SKM-1 treated with dmso at 0.1 percent for 144 hours (cell line): ENCODE data around the gene RBM22.
A peak's percentile ranks its signal among the peaks of the same experiment; 100 is the strongest.

ENCODE experiments used
- DNase-seq: peaks from one replicate; lab custom pipeline; 2025; ENCODE audit not compliant: unreplicated experiment; lab: John Stamatoyannopoulos, UW

Gene RBM22

DNA sequence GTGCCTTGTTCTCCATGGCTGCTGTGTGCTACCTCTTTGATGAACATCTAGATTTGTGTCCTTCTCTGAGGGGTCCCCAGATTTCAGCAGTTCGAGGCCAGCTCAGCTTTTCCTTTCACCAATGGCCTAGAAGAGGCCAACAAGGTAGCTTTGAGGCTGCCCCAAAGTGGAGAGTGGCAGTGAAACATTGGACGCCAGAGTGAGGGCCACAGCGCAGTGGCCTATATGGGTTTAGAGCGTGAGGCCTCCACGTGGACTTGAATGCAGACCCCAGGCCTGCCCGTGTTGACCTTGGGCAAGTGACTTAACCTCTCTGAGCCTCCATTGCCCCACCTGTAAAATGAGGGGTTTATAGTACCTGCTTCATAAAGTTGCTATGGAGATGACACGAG, 28.0 kb downstream of the RBM22 start:
- DNase-seq, result no peak

DNA sequence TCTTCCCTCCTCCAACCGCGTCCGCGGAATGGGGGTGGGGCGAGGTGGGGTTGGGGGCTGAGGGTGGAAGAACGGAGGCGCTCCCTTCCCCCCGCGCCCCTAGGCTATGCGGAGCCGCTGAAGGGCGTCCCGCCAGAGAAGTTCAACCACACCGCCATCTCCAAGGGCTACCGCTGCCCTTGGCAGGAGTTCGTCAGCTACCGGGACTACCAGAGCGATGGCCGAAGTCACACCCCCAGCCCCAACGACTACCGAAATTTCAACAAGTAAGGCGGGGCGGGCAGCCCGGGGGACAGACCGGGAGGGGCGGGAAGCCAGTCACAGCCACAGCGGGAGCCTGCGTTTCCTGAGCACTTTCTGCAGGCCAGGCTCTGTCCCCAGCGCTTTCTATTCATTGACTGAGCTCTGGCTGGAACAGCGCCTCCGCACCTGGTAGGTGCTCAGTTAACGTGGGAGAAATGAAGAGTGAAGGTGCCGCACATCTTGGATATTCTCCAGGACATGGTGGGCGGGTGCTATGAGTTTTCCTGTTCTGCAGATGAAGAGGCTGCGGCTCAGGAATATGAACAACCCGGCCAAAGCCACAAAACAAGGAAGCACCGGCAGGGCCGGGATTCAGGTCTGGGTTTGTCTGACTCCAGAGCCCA, 28.5 kb downstream of the RBM22 start:
- DNase-seq, result peak; percentile 6

DNA sequence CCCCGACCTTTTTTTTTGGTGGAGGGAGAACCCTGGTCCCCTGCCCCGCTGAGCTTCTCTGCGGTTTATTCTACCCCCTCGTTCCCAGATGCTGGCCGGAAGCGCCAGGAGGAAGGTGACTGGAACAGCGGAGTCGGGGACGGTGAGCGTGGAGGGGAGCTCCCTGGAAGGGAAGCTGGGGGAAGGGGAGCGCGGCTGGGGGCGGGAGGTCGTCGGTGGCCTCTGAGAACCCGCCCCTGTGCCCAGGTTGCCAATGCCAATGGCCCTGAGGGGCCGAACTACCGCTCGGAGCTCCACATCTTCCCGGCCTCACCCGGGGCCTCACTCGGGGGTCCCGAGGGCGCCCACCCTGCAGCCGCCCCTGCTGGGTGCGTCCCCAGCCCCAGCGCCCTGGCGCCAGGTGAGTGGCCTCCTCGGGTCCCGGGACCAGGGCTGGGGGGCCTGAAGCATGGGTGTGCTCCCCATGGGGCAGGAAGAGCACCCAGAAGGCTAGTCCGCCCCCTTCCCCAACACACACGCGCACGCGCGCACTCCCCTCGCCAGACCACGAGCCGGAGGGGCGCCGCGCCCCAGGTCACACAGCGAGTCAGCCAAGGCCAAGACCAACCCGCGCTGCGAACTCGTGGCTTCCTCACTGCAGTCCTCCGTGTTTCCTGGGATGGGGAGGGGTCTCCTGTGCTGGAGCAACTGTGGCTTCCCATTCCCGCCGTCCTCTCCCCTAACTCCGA, 29.2 kb downstream of the RBM22 start:
- no peak for DNase-seq

DNA sequence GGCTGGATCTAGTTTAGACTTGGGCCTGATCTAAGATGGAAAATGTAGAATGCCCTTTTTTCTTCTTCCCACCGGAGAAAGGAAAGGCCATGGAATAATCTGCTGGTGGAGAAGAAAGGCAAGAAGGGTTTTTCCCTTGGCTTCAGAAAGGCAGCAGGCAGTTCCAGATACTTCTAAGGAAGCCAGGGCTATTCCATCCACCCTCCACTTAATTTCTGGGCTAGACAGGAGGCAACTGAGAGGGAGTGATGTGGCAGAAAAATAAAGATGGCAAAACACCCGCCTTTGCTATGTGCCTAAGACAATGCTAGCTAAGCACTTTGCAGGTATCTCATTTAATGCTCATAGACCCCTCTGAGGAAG, 29.9 kb downstream of the RBM22 start:
- DNase-seq, result no peak

DNA sequence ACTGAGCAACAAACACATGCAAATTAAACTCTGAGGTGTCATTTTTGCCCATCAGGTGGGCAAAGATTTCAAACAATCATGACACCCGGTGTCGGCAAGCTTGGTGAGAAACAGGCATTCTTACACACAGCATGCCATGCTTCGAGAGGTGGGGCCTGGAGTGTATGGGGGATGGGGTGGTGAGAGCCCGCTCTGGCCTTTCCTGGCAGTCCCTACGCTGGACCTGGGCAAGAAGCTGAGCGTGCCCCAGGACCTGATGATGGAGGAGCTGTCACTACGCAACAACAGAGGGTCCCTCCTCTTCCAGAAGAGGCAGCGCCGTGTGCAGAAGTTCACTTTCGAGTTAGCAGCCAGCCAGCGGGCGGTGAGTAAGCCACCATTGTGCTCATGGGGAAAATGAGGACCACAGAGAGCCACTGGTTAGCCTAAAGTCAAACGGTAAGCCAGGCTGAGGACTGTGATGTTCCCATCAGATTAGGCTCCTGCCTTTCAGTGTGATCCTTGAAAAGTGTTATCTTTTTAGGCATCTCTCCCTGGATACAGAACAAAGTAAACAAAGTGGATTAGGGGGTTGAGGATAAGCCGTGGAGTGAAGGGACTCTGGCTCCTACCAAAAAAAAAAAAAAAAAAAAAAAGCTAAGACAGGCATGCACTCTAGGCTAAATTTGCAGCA, 30.5 kb downstream of the RBM22 start:
- no peak for DNase-seq

DNA sequence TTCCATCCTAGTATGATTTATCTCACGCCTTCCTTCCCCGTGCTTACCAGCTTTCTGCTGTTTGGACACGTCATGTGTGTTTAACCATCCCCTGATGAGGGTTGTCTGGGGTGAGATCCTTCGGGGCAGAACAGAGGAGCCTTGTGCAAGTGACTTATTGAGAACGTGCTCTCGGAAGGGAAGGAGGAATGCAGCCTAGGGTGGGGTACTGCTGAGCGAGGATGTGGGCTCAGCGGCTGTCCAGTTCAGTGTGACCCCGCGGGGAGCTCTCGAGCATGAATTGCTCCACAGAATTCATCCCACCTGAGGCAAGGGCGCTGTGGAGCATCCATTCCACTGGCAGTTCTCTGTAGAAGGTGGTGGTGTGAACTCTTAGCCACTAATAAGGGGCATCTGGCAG, 35.8 kb downstream of the RBM22 start:
- DNase-seq, result no peak

DNA sequence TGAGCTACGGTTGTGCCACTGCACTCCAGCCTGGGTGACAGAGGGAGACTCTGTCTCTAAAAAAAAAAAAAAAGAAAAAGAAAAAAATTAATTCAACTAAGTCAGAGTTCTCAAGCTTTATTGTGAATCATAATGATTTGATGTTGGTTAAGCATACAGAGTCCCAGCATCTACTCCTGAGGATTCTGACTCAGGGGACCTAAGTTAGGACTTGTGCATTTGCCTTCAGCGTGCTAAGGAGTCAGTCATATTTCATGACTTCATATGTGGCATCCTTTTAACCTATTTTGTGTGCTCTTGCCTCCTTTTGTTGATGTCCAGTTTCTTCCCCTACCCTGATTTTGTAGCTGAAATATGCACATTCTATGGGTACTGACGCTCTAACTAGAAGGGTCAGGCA, 36.9 kb downstream of the RBM22 start:
- no peak for DNase-seq

DNA sequence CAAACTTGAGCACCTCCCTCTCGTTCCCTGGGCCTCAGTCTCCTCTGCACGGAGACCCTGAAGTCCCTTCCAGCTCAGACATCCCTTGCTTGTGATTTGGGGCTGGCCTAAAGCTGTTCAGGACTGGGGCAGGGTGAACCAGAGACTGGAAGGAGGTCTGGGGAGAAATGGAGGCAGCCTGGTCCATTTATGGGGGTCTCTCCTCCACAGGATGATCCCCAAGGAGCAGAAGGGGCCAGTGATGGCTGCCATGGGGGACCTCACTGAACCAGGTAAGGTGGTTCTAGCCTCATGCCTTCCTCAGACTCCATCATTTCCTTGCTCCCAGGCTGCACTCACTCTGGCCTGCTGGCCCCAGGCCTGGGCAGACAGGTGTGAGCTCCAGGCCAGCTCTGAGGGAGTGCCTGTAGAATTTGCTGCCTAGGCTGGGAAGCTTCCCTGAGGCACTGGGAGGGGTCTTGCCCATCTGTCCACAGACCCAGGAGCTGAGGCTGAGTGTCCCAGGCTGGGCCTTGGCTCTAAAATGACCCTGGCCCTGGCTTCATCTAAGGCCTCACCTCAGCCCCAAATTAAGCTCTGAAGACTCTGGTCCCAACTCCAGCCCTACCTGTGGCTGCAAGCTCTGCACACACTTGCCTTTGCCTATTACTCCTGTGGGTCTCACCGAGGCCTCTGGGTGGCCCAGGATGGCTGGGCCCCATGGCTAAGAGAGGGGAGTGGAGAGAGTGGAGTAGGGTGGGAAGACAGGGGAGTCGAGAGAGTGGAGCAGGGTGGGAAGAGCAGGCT, 37.9 kb downstream of the RBM22 start:
- DNase-seq, result no peak

DNA sequence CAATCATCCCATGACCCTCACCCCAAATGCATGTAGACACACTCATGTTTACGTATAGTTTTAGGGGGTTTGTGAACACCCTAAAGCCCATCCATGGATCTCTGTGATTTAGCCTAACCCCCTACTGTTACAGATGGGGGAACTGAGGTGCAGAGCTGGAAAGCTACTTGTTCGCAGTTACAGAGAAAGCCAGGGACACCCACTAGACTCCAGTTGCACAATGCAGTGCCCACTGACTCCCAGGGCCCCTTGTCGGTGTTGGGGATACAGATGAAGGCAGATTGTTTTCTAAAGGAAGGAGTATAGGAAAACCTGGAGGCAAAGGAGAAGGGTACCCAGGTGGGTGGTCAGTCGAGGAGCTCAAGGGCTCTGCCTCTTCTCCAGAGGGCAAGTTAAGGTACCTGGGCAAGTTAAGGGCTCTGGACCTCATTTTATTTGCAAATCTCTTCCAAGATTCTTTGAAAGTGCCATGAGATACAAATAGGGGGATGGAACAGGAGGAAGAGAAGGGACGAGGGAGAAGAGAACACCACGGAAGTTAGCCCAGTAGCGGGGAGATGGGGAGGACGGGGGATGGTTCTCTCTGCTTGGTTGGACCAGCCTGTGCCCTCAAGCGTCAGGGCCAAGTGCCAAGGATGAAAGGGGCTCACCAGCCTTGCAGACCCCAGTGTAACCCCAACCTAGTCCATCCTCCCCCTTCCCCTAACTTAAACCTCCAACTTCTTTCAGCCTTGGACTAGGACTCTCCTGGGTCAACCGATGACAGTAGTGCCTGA, 38.9 kb downstream of the RBM22 start:
- no peak for DNase-seq

DNA sequence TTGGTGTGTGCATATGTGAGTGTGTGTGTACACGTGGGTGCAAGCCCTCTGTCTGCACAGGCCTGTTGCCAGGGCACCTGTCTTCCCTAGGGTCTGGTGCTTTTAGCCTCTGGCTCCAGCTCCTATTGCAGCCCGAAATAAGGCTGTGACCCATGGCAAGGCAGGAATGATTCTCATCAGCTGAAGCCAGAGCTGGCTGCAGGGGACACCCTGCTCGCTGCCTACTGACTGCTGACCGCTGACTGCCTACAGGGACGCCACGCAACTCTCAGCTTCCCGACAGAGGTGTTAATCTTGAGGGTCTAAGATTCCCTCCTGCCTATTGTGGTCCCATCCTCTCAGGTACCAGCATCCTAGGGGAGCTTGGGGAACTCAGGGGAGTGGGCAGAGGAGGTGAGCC, 39.8 kb downstream of the RBM22 start, which contains the start of gene MYOZ3:
TSS of gene MYOZ3 (plus strand) at position 166 of the 400 bp plus-strand sequence. CDS start 1,691 bp downstream, outside the sequence.
- DNase-seq, result no peak

DNA sequence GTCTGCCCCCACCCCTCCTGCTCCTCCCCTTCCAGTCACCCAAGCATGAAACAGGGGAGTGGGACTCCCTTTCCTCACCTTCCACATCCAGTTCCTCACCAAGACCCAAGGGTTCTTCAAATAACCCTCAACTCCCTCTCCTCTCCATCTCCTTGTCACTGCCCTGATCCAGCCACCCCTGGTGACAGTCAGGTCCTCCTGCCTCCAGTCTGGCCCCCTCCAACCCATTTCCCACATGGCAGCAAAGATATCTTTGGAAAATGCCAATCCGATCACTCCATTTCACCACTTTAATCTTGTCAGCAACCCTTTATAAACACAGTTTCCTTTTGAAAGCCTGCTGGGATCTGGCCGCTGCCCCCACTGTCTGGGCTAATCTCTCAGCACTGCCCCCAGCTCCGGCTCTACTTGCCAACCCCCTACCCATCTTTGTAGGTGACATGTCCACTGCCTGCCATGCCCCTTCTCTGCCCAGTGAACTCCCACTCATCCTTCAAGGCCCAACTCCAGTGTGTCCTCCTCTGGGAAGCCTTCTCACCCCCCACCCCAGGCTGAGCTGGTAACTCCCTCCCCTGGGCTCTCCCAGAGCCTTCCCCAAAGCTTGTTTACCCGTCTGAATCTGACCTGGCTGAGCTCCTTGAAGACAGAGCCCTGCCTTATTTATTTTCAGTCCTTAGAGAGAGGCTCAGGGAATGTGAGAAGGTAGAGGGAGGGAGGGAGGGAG, 40.6 kb downstream of the RBM22 start:
- no peak for DNase-seq

DNA sequence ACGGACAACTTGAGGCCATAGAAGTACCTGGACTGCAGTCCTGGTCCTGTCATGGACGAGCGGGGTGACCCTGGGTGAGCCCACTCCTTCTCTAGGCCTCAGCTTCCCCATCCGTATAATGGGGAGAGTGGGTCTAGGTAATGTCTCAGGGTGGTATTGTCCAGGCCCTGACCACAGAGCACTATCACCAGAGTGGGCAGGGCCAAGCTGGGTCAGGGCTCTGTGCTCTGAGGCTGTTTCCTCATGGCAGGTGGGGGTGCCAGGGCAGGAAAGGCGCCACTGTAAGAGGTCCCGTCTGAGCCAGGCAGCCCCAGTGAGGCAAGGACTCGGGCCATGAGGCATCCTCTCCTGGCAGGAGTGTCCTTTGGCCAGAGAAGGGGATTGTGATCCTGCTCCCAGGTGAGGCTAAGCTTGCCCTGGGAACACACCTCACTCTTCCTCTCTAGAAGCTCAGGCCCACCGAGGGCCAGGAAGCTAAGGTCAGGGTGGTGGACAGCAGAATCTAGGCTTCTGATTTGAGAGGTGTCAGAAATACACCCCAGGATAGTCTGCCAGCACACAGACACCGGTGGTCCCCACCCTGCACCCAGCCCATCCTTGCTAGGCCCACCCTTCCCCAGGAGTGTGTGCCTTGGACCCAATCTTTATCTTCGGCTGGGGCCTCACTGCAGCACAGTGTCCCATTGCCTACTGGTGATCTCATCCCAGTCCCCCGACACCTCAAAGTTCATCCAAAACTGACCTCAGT, 41.3 kb downstream of the RBM22 start:
- no peak for DNase-seq

DNA sequence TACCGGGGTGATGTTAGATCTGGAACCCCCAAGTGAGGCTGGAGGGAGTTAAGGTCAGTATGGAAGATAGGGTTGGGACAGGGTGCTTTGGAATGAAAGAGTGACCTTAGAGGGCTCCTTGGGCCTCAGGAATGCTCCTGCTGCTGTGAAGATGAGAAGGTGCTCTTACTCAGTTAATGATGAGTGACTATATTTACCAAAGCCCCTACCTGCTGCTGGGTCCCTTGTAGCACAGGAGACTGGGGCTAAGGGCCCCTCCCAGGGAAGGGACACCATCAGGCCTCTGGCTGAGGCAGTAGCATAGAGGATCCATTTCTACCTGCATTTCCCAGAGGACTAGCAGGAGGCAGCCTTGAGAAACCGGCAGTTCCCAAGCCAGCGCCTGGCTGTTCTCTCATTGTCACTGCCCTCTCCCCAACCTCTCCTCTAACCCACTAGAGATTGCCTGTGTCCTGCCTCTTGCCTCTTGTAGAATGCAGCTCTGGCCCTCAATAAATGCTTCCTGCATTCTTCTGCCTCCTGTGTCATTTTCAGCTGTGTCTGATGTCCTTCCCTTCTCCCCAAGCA, 42.1 kb downstream of the RBM22 start:
- no peak for DNase-seq

DNA sequence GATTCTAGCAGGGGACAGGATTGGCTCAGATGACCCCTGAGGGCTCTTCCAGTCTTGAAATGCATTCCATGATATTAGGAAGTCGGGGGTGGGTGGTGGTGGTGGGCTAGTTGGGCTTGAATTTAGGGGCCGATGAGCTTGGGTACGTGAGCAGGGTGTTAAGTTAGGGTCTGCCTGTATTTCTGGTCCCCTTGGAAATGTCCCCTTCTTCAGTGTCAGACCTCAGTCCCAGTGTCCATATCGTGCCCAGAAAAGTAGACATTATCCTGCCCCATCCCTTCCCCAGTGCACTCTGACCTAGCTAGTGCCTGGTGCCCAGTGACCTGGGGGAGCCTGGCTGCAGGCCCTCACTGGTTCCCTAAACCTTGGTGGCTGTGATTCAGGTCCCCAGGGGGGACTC, 42.7 kb downstream of the RBM22 start:
- no peak for DNase-seq

DNA sequence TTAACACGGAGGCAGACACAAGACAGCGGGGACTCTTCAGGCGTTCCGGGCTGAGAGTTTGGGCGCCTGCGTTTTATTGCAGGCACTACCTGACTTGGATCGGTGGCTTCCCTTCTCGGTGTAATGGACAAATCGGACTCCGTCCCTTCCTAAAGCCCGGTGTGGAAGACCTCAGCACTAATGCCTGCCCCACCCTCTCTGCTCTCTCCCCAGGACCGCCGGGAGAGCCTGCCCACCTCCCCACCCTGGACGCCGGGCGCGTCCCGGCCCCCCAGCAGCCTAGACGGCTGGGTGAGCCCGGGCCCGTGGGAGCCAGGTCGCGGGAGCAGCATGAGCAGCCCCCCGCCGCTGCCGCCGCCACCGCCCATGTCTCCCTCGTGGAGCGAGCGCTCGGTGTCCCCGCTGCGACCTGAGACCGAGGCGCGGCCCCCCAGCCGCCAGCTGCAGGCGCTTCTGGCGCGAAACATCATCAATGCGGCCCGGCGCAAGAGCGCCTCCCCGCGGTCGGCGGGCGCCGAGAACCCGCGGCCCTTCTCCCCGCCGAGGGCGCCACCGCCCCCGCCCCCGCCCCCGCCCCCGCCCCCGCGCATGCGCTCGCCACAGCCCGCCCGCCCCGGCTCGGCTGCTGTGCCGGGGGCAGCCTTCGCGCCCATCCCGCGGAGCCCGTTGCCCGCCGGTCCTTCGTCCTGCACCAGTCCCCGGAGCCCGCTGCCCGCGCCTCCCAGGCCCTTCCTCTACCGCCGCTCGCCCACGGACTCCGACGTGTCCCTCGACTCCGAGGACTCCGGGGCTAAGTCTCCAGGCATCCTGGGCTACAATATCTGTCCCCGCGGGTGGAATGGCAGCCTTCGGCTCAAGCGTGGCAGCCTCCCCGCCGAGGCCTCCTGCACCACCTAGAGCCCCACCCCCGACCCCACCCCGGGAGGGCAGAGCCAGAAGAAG, 44.4 kb downstream of the RBM22 start:
- DNase-seq, result peak; percentile 40

DNA sequence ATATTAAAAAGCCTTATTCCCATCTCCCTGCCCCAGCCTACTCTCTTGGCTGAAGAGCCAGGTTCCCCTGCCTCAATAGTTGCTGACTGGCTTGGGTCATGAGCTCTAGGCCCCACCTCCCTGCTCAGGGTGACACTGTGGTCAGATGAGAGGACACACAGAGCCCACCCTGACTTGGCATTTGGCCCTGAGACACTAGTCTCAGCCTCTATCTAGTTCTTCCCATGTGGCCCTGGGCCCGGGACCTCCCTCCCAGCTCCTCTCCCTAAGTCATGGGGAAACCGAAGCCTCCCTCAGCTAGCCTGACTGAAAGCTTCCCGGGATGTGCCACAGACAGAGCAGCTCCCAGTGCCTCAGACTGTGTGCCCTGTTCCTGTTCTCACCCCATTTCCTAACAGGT, 45.6 kb downstream of the RBM22 start:
- DNase-seq, result no peak

DNA sequence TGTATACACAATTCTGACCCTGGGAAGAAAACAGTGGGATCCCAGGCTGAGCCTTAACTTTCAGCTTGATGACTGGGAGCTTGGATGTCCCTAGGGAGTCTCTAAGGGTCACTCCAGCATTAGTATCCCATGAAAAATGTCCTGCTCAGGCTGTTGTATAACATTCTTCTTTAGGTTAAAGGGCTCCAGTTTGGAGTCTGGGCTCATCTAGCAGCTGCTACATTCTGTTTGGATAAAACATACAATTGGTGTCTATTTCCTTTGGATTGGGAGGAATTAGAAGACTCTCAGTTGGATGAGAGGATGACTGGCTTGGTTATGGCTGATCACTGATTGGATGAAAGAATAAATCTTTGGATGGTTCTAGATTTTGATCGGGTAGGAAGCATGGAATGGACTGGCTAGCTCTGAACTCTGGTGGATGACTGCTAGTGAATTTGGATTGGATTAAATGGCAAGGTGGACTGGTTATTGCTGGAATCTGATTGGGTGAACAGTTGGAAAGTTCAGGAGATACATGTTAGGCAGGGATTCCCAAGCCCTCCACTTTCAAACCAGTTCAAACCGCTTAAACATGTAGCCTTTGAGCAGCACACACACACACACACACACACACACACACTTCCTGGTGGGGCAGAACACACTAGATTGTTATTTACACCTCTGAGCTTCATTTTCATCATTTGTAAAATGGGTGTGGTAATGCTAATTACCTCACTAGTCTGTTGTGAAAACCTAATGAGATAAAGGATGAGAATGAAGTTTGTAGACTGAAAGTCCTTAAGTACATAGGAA, 46.9 kb downstream of the RBM22 start:
- DNase-seq, result no peak
